CD4-positive, alpha-beta T cell treated with Interleukin-17A for 4 hours (primary cell): ENCODE results near the gene YPEL5.

Experiments
- DNase-seq: peaks from one replicate; pipeline ENCODE4 v3.0.0-alpha.2; 2020; ENCODE audit warnings: mixed read lengths

Gene YPEL5

DNA sequence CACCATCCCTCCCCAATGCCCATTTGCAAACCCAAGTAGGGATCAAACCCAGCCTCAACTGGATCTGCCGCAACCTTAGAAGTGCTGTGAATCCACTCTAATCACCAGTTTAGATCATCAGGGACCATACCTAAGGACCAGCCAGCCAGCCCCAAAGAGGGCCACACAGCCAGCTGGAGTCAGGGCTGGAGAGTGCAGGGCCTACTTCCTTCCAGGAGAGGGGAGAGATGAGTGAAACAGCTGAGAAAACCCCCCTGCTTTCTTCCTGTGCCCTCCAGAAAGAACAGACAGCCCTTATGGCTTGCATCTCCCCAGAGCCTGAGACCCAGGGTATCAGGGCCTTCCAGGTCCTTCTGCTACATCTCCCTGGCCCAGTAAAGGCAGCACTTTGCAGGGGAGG lies 25.8 kb downstream of the YPEL5 start:
- no peak for DNase-seq

DNA sequence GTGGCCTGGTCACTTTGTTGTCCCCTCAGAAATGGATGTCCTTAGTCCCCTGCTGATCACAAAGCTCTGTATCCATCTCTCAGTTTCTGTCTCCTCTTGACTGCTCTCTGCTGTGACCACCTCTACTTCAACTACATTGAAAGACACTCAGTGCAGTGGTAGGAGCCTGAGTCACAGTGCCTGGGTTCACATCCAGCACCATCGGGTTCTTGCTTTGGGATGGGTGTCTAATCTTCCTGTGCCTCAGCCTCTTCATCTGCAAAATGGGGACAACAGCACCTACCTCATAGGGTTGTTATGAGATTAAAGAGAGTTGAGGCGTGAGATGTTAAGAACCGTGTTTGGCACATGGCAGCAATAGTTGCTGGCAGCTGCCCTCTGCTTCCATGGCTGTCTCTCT lies 30.6 kb downstream of the YPEL5 start:
- no peak for DNase-seq

DNA sequence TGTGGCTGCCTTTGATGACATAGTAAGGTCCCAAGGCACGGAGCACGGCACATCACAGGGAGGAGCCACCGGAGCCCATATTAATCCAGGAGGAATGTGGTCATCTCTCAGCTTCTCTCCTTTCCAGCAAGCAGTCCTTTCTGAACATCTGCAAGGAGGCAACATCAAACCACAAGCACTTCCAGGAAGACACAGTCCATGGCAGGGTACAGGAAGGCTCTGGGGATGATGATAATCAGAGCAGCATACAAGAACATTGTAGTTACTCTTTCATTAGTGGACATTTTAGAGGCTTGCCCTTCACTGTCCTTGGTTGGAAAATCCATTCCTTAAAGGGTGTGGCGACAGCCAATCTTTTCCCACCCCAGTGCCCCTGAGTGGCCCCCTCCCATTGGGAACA lies 31.1 kb downstream of the YPEL5 start:
- no peak for DNase-seq

DNA sequence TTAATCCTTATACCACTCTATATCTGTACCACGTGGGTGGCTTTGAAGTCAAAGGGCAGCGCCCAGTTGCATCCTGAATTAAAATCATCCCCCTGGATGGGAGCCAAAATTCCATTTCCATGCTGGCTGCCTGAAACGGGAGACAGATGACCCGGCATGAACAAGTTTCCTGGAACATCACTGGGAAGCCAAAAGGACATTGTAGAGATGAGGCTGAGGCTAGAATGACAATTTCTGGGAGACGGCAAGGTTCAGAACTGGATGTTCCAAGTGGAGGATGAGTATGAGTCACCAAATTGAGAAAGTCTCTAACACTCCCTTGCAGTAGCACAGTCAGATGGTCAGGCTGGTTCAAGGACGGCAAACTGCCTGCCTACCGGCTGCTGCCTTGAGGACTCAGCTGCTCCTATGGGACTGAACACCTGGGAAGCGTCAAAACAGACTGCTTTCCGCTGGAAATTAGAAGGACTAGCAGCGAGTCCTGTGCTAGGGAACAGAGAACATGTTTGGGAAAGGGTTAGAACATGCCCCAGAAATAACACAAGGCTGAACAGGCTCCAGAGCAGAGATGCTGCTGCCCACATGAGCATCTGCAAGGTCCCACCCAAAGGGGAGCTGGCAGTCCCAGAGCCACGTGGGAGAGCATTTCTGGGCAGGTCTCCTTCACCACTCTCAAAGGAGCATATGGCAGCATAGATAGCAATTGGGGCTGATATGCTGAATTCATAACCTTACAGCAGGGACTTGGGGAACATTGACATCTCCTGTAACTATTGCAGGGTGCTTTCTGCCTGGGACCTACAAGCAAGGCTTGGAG lies 32.0 kb downstream of the YPEL5 start:
- no peak for DNase-seq

DNA sequence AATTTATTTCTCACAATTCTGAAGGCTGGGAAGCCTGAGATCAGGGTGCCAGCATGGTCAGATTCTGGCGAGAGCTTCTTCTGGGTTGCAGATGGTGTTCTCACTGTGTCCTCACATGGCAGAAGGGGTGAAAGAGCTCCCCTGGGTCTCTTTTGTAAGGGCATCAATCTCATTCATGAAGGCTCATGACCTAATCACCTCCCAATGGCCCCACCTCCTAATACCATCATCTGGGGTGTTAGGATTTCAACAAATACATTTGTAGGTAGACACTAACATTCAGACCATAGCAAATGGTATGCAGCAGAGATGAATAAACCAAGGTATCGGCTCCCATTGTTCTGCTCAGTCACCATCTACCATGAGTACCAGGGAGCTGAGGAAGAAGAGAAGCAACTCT lies 32.7 kb downstream of the YPEL5 start:
- no peak for DNase-seq

DNA sequence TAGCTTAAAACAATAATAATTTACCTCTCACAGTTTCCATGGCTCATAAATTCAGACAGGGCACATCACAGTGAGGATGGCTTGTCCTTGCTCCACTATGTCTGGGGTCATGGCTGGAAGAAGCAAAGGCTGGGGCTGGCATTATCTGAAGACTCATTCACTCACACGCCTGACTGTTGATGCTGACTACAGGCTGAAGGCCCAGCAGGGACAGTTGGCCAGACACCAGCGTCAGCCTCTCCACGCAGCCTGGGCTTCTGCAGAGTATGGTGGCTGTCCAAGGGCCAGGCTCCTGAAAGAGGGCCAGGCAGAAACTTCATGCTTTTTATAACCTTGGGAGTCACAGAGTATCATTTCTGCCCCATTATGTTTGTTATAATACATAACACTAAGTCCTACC lies 33.4 kb downstream of the YPEL5 start:
- no peak for DNase-seq

DNA sequence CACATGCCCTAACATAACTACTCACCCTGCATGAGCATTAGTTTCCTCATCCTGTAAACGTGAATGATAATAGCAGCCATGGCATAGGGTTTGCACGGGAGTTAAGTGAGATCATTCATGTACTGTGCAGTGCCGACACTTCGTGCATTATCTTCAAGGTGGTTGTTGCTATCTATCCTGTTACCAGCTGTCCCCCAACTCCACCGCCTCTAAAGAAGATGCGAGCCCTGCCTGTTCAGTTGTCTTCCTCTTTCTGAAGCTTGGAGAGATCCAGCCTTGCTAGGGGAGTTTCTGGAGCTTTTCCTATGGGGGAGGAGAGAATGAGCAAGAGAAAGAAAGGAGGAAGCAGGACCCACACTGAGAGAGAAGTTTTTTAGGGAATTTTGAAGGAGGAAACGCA lies 34.4 kb downstream of the YPEL5 start:
- DNase-seq: no peak

DNA sequence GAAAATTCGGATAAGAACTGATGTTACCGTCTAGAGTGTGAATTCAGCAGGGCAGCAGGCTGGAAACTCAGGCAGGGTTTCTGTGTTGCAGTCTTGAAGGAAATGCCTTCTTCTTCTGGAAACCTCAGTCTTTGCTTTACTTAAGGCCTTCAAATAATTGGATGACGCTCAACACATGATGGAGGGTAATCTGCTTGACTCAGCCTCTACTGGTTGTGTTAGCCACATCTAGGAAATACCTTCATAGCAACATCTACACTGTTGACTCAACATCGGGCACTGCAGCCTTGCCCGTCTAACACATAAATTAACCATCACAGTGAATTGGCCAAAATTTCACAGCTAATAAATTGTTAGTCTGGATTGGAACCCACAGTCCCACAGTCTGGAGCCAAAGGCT lies 37.2 kb downstream of the YPEL5 start:
- DNase-seq: no peak

DNA sequence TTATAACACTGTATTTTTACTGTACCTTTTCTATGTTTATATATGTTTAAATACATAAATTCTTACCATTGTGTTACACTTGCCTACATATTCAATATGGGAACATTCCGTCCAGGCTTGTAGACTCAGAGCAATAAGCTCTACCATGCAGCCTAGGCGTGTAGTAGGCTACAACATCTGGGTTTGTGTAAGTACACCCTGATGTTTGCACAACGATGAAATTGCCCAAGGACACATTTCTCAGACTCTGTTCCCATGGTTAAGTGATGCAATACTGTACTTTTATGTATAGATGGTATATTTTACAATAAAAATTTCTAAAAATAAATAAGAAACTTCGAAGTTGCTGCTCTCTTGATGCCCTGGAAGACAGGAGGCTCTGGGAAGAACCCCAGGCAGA lies 38.4 kb downstream of the YPEL5 start:
- no peak for DNase-seq

DNA sequence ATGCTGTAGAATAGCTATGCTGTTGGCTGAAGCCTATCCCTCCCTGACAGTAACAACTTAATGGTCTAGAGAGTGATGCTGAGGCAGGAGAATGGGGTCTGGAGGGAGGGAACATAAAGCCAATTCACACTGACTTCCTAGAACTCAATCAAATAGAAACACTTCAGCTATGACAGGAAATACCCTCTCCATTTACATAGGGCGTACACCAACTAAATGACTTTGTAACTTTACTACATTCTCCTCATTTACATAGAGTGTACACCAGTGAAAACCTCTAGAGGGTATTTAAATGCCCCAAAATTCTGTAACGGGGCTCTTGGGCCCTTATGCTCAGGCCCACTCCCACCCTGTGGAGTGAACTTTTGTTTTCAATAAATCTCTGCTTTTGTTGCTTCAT lies 41.5 kb downstream of the YPEL5 start:
- DNase-seq: no peak

DNA sequence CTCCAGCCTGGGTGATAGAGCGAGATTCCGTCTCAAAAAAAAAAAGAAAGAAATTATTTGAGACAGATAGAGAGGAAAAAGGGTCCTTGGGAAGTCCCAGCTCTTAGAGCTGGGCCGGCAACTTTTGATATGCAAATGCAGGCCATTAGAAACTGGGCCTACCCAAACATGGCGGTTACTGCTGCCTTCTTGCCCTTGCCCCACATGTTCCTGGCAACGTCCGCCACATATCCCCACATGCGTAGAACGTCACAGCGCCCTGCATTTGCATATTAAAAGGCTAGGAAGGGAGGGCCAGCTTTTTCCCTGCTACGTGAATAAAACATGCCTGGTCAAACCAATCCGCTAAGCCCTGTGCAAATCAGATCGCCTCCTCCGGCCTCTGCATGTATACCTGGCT lies 43.8 kb downstream of the YPEL5 start:
- no peak for DNase-seq

DNA sequence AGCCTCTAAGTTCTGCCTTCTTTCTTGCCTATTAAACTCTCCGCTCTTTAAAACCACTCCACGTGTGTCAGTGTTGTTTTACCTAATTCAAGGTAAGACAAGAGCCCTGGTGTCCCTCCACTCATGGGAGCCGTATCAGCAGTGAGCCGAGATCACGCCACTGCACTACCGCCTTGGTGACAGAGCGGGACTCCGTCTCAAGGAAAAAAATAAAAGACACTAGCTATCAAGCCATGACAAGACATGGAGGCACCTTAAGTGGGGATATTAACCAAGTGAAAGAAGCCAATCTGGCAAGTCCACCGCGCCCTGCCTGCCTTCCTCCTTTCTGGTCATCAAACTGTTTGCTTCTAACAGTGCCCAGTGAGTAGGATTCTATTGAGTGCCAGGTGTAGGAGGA lies 44.3 kb downstream of the YPEL5 start:
- DNase-seq: no peak

DNA sequence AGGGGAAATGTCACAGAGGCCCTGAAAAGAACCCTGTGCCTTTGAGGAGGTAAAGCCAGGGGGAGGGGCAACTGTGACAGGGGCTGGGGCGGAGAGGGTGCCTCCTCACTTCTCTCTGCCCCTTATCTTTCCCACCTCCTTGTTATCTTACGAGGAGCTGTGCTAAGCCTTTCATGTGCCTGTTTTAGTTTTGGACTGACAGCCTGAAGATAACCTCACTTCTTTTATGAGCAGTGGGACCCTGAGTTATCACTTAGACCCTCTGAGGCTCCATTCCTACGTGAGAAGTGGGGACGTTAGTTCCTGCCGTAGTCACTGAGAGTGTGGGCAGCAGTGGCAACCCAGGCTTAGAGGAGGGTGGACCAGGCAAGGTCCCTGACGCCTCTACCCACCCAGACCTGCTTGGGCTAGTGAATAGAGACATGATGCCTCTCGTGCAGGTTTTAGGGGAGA lies 45.0 kb downstream of the YPEL5 start:
- no peak for DNase-seq

DNA sequence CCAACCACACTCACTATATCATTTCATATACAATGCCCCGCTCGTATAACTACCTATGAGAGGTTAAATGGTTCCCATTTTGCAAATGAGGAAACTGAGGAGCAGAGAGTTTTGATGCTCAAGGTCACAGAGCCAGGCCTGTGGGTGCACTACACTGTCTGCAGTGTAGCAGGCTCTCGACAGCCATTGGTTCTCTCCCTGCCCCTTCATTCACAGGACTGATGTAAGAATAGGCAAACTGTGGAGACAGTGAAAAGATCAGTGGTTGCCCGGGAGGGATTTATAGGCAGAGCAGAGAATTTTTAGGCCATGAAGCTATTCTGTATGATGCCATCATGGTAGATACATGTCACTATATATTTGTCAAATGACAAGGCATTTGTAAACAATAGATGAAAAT lies 45.5 kb downstream of the YPEL5 start:
- DNase-seq: no peak

DNA sequence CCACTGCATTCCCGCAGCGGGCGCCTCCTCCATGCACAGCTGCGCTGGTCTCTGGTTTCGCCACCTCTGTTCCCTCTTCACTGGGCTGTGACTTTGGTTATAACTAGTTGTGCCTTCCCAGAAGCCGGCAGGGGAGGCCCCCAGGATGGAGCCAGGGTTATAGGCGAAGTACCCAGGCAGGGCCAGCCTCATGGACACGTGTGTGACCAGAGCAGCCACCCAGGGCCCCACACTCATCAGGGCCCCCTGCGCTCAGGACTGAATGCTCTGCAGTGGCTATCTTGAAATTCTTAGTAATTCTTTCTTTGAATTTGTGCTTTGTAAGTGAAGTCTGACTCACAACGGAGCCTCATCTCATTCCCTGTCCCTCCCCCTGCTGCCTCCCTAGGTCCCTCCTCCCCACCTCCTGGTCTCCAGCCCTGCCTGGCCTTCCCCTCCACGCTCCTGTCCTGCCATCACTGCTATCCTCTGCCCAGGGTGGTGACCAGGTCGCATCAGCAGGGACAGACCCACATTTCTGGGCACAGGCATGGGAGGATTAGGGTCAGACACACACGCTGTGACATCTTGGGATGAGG lies 46.4 kb downstream of the YPEL5 start:
- DNase-seq: no peak

DNA sequence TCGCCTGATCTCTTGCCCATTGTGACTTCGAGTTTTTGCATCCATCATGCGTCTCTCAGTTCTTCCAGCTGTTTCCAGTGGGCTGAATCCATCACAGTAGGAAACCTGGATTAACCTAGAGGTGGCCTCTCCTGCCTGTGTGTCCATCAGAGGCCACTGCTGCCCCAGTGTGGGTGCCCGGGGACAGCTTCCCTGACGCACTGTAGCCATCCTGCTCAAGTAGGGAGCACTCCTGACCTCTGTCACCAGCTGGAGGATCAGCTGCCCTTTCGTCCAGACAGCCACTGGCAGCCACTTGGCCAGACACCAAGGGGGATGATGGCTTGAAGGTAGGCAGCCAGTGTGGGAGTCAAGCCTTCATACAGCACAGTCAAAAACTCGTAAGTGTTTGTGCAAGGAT lies 47.6 kb downstream of the YPEL5 start:
- DNase-seq: no peak

DNA sequence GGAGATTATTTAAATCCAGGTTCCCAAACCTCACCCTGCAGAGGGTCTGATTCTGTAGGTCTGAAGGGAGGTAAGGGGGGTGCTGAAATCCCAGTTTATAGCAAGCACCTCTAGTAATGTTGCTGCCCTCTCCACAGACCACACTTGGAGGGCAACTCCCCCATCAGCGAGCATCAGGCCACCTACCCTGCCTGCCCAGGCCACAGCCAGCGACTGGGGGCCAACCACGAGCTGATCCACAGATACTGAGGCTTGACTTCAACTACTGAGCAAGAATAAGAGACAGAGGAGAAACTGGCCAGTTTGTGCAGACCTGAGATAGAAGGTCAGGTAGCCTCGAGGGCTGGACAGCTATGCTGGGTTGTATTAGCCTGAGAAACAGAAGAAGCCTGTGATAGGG lies 48.2 kb downstream of the YPEL5 start:
- DNase-seq: no peak

DNA sequence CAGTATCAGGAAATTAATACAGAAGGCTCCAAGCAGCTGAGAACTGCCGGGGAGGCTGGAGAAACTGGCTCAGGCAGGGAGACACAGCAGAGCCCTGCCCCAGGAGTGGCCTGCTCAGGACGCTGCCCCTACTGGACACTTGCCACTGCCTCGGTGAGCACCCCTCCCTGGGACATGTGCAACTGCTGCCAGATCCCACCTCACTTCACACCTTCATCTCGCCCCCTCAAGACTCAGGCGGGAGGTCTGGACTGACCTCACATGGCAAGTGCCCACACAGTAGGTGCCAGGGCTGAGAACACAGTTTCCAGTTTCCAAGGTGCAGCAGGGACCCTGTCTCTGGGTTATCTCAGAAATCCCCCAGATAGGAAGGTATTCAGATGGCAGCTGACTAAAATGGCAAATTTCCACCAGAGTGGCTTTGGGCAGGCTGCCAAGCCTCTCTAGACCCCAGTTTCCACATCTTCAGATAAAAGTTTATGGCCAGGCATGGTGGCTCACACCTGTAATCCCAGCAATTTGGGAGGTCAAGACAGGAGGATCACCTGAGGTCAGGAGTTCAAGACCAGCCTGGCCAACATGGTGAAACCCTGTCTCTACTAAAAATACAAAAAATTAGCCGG lies 50.9 kb downstream of the YPEL5 start:
- DNase-seq: no peak

DNA sequence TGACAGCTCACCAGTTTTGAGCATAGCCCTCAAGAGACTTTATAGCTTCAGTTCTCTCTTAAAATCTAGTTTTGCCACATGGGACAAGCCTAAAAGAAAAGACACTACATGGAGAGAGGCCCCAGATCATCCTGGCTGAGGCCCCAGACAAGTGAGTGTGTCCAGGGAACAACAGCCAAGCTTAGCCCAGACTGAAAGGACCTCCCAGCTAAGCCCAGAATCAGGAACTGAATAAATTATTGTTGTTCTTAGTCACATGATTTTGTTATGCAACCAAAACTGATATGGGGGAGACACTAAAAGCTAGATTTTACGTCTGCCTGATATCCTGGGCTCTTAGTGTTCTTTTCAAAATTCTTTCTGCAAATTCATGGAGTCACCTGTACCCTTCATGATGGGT lies 55.2 kb downstream of the YPEL5 start:
- DNase-seq: no peak

DNA sequence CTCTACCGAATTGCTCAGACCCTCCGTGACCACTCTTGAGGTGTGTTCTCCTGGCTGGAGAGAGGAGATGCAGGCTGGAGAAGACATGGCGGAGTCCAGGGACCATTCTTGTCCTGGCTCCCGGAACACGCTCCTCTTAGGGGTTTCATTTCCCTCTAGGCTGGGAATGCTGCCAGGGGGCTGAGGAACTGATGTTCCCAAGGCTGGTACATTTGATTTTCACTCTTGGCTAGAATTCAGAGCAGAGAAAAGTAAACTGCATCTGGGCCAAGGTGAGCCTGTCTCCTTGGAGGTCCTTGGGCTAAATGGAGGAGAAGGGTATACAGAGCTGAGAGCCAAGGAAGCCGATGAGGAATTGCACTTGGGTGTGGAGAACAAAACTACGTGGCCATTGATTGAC lies 56.3 kb downstream of the YPEL5 start:
- DNase-seq: no peak

DNA sequence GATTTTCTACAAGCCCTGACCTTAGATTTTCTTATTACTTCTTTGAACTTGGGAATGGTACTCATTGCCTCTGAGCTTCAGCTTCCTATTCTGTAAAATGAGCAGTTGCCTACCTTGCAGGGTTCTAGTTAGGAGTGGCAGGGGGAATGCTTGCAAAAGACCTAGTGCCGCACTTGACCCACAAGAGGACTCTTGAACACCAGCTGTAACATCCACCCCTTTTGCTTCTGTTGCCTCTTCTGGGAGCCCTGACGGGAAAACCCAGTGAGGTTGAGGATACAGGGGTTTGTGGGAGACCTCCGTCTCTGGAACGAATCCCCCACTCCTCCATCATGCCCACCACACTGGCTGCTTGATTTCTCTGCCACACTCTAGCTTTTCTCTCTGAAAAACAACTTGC lies 57.5 kb downstream of the YPEL5 start:
- DNase-seq: no peak

DNA sequence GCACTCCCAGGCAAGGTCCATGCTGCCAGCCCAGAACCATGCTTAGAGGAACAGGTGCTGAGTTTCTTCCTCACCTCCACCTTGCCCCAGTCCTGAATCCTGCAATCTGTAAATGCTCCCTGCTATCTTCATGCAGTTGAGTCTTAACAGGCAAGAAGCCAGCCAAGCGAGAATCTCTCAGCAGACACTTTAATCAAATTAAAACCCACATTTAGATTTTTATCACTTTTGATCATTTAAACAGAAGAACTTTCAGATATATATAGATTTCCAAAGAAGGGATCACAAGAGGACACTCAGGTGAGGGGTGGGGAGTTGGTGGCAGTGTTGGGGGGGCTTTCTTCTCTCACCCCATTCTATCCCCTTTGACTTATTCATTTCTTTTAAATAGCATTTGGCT lies 58.6 kb downstream of the YPEL5 start:
- DNase-seq: no peak

DNA sequence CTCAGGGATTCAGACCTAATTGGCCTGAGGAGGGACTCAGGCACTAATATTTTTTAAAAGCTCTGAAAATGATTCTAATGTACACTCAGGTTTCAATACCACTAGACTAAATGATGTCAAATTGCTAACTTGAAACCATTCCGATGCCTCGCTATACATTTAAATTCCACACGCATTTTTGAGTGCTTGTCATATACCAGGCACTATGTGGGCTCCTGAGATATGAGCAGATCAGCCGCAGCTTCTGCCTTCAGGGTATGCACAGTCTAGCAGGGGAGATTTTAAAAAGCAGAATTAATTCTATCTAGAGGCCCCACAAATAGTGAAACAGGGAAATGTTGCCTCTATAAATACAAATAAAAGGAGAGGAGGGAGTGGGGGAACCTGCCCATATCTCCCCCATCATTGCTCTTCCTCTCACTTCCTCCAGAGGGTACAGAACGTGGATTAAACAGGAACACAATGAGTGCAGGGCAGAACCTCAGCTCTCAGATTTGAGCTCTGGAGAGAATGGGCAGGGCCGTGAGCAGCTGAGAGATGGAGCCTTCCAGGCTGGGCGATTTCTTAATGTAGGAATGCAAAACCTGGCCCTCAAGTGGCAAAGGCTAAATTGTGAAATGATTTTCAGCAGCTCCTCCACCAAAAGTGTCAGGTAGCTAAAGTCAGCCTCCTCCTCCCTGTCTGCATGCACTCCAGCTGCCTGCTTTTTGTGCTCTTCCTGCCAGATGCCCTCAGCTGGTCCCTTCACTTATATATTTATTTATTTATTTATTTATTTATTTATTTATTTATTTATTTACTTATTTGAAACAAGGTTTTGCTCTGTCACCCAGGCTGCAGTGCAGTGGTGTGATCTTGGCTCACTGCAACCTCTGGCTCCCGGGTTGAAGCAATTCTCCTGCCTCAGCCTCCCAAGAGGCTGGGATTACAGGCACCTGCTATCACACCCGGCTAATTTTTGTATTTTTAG lies 59.9 kb downstream of the YPEL5 start:
- no peak for DNase-seq
